GM23338 (cell line): ENCODE results near the gene WNK2.

Source experiments
- CTCF ChIP-seq, 2 experiments: fragments of 200-600 bp in 1 of 2; sonication (generic) in 1 of 2; conservative IDR thresholded peaks; 2 replicates each; pipeline versions ENCODE4 v1.5.1 to v1.6.1; 2016 to 2017; ENCODE audit warnings: antibody characterized with exemption in 2 of 2, low read depth in 2 of 2, mild to moderate bottlenecking in 2 of 2, moderate library complexity in 1 of 2
- EZH2 ChIP-seq: fragments of 200-600 bp; sonication (generic); IDR thresholded peaks from one replicate; pipeline ENCODE4 v1.8.0; 2017; ENCODE audit warnings: antibody characterized with exemption, mild to moderate bottlenecking, low read depth; ENCODE audit not compliant: unreplicated experiment

- TF ChIP-seq CTCF (conservative IDR thresholded peaks at IDR 0.05; ENCODE audit: low read depth in 2 of 2) (no peak), EZH2 (no peak)
Observed at GRCh38 chr9:93259490-93260262, 75.7 kb downstream of the WNK2 start.
